Liver (tissue), 3 donors: Measurements from ENCODE around the gene NSD1.

Experiments
- HNF4A ChIP-seq, 2 donors: conservative IDR thresholded peaks; 2 replicates each; pipeline ENCODE4 v1.6.1; 2016; ENCODE audit warnings: antibody characterized with exemption in 2 of 2, mild to moderate bottlenecking in 2 of 2
- JUND ChIP-seq, 2 donors: IDR thresholded peaks; 2 replicates each; pipeline ENCODE4 v1.6.1; 2016; ENCODE audit warnings: antibody characterized with exemption in 2 of 2
- RAD21 ChIP-seq, 2 donors: IDR thresholded peaks; 2 replicates each; pipeline ENCODE4 v1.6.1; 2016; ENCODE audit warnings: antibody characterized with exemption in 2 of 2, mild to moderate bottlenecking in 2 of 2
- YY1 ChIP-seq: IDR thresholded peaks from 2 replicates; pipeline ENCODE4 v1.6.1; 2016; ENCODE audit warnings: antibody characterized with exemption, mild to moderate bottlenecking
- TF ChIP-seq, protein P1 (sequence below): fragments of 150-350 bp; IDR thresholded peaks from 2 replicates; pipeline ENCODE4 v1.5.1; 2017; ENCODE audit warnings: improper control_type of control experiment, low read depth, low read length; ENCODE audit not compliant: missing input control
- TF ChIP-seq, protein P2 (sequence below): IDR thresholded peaks from 2 replicates; pipeline ENCODE4 v1.6.1; 2016; ENCODE audit warnings: antibody characterized with exemption, mild to moderate bottlenecking
- TF ChIP-seq, protein P3 (sequence below): IDR thresholded peaks from 2 replicates; pipeline ENCODE4 v1.6.1; 2016; ENCODE audit warnings: antibody characterized with exemption
- TF ChIP-seq, protein P4 (sequence below): IDR thresholded peaks from 2 replicates; pipeline ENCODE4 v1.6.1; 2016; ENCODE audit warnings: antibody characterized with exemption
- donor health status: healthy.
- donor health status: healthy.

DNA sequence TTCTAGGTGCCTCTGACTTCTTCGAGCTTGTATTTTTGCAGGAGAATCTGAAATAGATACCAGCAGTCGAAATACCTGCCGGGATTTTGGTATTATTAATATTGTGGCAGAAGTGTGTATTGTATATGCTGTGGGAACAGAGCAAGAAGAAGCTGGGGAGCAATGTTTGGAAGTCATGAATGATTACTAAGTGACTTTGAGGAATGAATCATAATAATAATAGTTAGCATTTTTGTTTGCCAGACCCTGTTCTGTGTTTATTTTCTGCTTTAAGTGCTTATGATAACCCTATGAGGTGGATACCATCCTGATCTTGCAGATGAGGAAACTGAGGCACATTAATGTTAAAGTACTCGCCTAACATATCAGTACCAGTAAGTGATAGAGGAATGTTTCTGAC is 137.5 kb downstream of the NSD1 start:
- TF ChIP-seq, protein P1, sequence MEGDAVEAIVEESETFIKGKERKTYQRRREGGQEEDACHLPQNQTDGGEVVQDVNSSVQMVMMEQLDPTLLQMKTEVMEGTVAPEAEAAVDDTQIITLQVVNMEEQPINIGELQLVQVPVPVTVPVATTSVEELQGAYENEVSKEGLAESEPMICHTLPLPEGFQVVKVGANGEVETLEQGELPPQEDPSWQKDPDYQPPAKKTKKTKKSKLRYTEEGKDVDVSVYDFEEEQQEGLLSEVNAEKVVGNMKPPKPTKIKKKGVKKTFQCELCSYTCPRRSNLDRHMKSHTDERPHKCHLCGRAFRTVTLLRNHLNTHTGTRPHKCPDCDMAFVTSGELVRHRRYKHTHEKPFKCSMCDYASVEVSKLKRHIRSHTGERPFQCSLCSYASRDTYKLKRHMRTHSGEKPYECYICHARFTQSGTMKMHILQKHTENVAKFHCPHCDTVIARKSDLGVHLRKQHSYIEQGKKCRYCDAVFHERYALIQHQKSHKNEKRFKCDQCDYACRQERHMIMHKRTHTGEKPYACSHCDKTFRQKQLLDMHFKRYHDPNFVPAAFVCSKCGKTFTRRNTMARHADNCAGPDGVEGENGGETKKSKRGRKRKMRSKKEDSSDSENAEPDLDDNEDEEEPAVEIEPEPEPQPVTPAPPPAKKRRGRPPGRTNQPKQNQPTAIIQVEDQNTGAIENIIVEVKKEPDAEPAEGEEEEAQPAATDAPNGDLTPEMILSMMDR: no peak
- TF ChIP-seq, protein P2, sequence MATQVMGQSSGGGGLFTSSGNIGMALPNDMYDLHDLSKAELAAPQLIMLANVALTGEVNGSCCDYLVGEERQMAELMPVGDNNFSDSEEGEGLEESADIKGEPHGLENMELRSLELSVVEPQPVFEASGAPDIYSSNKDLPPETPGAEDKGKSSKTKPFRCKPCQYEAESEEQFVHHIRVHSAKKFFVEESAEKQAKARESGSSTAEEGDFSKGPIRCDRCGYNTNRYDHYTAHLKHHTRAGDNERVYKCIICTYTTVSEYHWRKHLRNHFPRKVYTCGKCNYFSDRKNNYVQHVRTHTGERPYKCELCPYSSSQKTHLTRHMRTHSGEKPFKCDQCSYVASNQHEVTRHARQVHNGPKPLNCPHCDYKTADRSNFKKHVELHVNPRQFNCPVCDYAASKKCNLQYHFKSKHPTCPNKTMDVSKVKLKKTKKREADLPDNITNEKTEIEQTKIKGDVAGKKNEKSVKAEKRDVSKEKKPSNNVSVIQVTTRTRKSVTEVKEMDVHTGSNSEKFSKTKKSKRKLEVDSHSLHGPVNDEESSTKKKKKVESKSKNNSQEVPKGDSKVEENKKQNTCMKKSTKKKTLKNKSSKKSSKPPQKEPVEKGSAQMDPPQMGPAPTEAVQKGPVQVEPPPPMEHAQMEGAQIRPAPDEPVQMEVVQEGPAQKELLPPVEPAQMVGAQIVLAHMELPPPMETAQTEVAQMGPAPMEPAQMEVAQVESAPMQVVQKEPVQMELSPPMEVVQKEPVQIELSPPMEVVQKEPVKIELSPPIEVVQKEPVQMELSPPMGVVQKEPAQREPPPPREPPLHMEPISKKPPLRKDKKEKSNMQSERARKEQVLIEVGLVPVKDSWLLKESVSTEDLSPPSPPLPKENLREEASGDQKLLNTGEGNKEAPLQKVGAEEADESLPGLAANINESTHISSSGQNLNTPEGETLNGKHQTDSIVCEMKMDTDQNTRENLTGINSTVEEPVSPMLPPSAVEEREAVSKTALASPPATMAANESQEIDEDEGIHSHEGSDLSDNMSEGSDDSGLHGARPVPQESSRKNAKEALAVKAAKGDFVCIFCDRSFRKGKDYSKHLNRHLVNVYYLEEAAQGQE: no peak
- TF ChIP-seq RAD21 (IDR thresholded peaks at IDR 0.05) (no peak), JUND (IDR thresholded peaks at IDR 0.05) (no peak), YY1 (no peak), HNF4A (conservative IDR thresholded peaks at IDR 0.05) (no peak)
- TF ChIP-seq, protein P3, sequence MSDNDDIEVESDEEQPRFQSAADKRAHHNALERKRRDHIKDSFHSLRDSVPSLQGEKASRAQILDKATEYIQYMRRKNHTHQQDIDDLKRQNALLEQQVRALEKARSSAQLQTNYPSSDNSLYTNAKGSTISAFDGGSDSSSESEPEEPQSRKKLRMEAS: no peak
- TF ChIP-seq, protein P4, sequence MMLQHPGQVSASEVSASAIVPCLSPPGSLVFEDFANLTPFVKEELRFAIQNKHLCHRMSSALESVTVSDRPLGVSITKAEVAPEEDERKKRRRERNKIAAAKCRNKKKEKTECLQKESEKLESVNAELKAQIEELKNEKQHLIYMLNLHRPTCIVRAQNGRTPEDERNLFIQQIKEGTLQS: no peak
